Thyroid gland (tissue), 4 donors: Measurements from ENCODE around the gene SIL1. TPM values are rescaled to one million over a fixed set of nuclear protein-coding genes. Genes with fewer than 3 reads are reported as not detected.

Experiments used
- DNase-seq, 2 donors: peaks; one replicate each; pipeline ENCODE4 v3.0.0-alpha.2; 2019
- H3K27ac ChIP-seq, 3 donors: fragments of 200-600 bp; sonication (generic); 1 replicate in 2 of 3; 2 replicates in 1 of 3; pipeline ENCODE4 v1.5.1; 2016 to 2019; ENCODE audit warnings: mild to moderate bottlenecking in 1 of 3, moderate library complexity in 1 of 3
- H3K27me3 ChIP-seq: fragments of 200-600 bp; sonication (generic); one replicate; pipeline ENCODE4 v1.5.1; 2019
- H3K36me3 ChIP-seq, 2 donors: fragments of 200-600 bp; sonication (generic); one replicate each; pipeline ENCODE4 v1.5.1; 2016 to 2019
- H3K4me1 ChIP-seq, 2 donors: fragments of 200-600 bp; sonication (generic); one replicate each; pipeline ENCODE4 v1.5.1; 2017 to 2019
- H3K4me3 ChIP-seq, 3 donors: fragments of 200-600 bp; sonication (generic); replicated peaks in 1 of 3; 1 replicate in 2 of 3; 2 replicates in 1 of 3; pipeline ENCODE4 v1.5.1; 2016; ENCODE audit warnings: mild to moderate bottlenecking in 1 of 3
- H3K9me3 ChIP-seq: fragments of 200-600 bp; sonication (generic); one replicate; pipeline ENCODE4 v1.5.1; 2017
- CTCF ChIP-seq, 6 experiments: fragments of 200-600 bp in 3 of 6; fragments of 450-650 bp in 3 of 6; sonication (generic) in 3 of 6; IDR thresholded peaks; one replicate each; pipeline ENCODE4 v1.5.1; 2016 to 2019; ENCODE audit warnings: antibody characterized with exemption in 6 of 6, mild to moderate bottlenecking in 2 of 6, inconsistent platforms in 1 of 6, moderate library complexity in 1 of 6
- POLR2A ChIP-seq, 2 donors: fragments of 450-650 bp; IDR thresholded peaks; one replicate each; pipeline ENCODE4 v1.6.1; 2017; ENCODE audit warnings: antibody characterized with exemption in 2 of 2, mild to moderate bottlenecking in 2 of 2, moderate library complexity in 1 of 2
- WGBS, 2 donors: methylation state at CpG; one replicate each; pipeline ENCODE4 v1.1.5; 2017; 5-methylcytosine and 5-hydroxymethylcytosine counted together
- intact Hi-C: fragments of 100-400 bp; cut with DNase I; formaldehyde crosslinking; loops from one replicate; pipeline ENCODE4 v1.15.1; 2023
- small RNA-seq: library from RNA; depleted of rRNA; stranded (forward); fragments of <200 nt; gene quantifications from one replicate; pipeline ENCODE3, GENCODE V24; 2016
- total RNA-seq, 4 donors: library from RNA; depleted of rRNA; stranded (reverse); fragments of >200 nt; gene quantifications; one replicate each; pipeline ENCODE4 v1.2.3, GENCODE V29; 2016

SIL1 gene
- total RNA-seq, 4 donors from 2014 or later, result 57.5 to 103 (median 81.7) TPM

- Histone ChIP-seq H3K4me3 (no peak overlapping the region), H3K9me3 (no peaks in the 10 kb centered on the region), H3K27me3 (no peaks in the 10 kb centered on the region), H3K36me3 (peaks cover 0 to 2% of the 10 kb centered on the region in 2 donors), H3K4me1 (peaks cover 8 to 24% of the 10 kb centered on the region in 2 donors), H3K27ac (peak overlapping the region; percentile 8 to 57 (median 25))
- TF ChIP-seq CTCF (IDR thresholded peaks at IDR 0.05) (no peak), POLR2A (IDR thresholded peaks at IDR 0.05) (no peak)
- intact Hi-C loops, result no loop called here
- peak; percentile 51 to 53 for DNase-seq
- 87 to 97% methylated on average over 2 of the region's 2 CpGs for WGBS, 2 donors
Measured at GRCh38 chr5:138901716-138902115, 296.5 kb downstream of the SIL1 start.

GRCh38 chr5:138900281-138900965, 297.7 kb downstream of the SIL1 start:
- Histone ChIP-seq H3K36me3 (peaks cover 0 to 2% of the 10 kb centered on the region in 2 donors), H3K9me3 (no peaks in the 10 kb centered on the region), H3K4me3 (no peak overlapping the region), H3K4me1 (peaks cover 8 to 15% of the 10 kb centered on the region in 2 donors), H3K27me3 (no peaks in the 10 kb centered on the region), H3K27ac (peak overlapping the region in 2 of 3 donors; percentile 25 to 57)
- DNase-seq, result no peak
- TF ChIP-seq POLR2A (IDR thresholded peaks at IDR 0.05) (no peak), CTCF (IDR thresholded peaks at IDR 0.05) (no peak)
- 78 to 86% methylated on average over 6 of the region's 6 CpGs for WGBS, 2 donors
- intact Hi-C loops, result no loop called here

- TF ChIP-seq POLR2A (IDR thresholded peaks at IDR 0.05), result no peak
- TF ChIP-seq CTCF (IDR thresholded peaks at IDR 0.05), result no peak
- Histone ChIP-seq H3K27ac (no peak overlapping the region), H3K9me3 (no peaks in the 10 kb centered on the region), H3K4me3 (no peak overlapping the region), H3K27me3 (no peaks in the 10 kb centered on the region), H3K36me3 (no peaks in the 10 kb centered on the region), H3K4me1 (peaks cover 8 to 11% of the 10 kb centered on the region in 2 donors)
- intact Hi-C loops, result no loop called here
- WGBS, 2 donors, result 96 to 99% methylated on average over 2 of the region's 2 CpGs
- no peak for DNase-seq
Measured at GRCh38 chr5:138898742-138899141, 299.4 kb downstream of the SIL1 start.

GRCh38 chr5:138898299-138898698, 299.9 kb downstream of the SIL1 start:
- no peaks in the 10 kb centered on the region for H3K27me3 ChIP-seq
- TF ChIP-seq POLR2A (IDR thresholded peaks at IDR 0.05), result no peak
- TF ChIP-seq CTCF (IDR thresholded peaks at IDR 0.05), result no peak
- H3K9me3 ChIP-seq, result no peaks in the 10 kb centered on the region
- 91 to 94% methylated on average over 1 of the region's 1 CpG for WGBS, 2 donors
- no peak overlapping the region for H3K27ac ChIP-seq
- no peak overlapping the region for H3K4me3 ChIP-seq
- no peaks in the 10 kb centered on the region for H3K36me3 ChIP-seq
- no peak for DNase-seq
- peaks cover 8 to 11% of the 10 kb centered on the region in 2 donors for H3K4me1 ChIP-seq
- intact Hi-C loops, result no loop called here

Small RNAs within 50 kb of the gene (small RNA-seq; reads per million reads assigned to genes)
- gene RNU6-572P, result not detected

Other genes with a start within 250 kb of the SIL1 start
- 100 to 1,000 TPM; 343 to 366 (median 354) TPM for gene MATR3, start 95.4 kb upstream of the SIL1 start, total RNA-seq
- gene PAIP2, start 143.5 kb upstream of the SIL1 start, total RNA-seq, result 100 to 1,000 TPM in 3 of 4 donors, 10 to 100 TPM in 1; 92.7 to 136 (median 117) TPM
- not detected for gene SLC23A1, start 184.9 kb upstream of the SIL1 start, total RNA-seq
- 1 to 10 TPM in 2 of 4 donors, not detected in 2; 1.1 to 6.0 TPM for gene MZB1, start 191.5 kb upstream of the SIL1 start, total RNA-seq
- 1 to 10 TPM; 1.6 to 4.2 (median 1.9) TPM for gene PROB1, start 196.7 kb upstream of the SIL1 start, total RNA-seq
- gene SPATA24, start 205.7 kb upstream of the SIL1 start, total RNA-seq, result 10 to 100 TPM in 1 of 4 donors, 1 to 10 TPM in 3; 6.5 to 14.2 (median 7.3) TPM
- gene DNAJC18, start 241.2 kb upstream of the SIL1 start, total RNA-seq, result 10 to 100 TPM in 3 of 4 donors, 1 to 10 TPM in 1; 7.9 to 21.0 (median 12.7) TPM